Measurements from ENCODE around the gene PYCARD.
A peak's percentile ranks its signal among the peaks of the same experiment; 100 is the strongest.
"Not testable (repeated sequence)": the region's sequence is repeated elsewhere in the genome, so short reads cannot be mapped to it uniquely, and the experiment has no call there.

PYCARD gene

DNA sequence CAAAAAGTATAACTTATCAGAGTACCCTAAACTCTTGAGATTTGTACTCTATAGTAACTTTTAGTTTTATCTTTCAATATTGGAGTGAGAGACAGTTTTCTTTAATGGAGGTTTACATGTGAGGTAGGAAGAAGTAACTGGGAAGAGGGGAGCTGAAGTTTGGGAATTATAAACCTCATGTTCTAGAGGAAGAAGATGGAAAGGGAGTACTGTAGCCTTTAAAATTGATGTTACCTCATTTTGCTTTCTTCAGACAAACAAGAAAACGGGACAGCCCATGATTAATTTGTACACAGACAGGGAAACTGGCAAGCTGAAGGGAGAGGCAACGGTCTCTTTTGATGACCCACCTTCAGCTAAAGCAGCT, 13.2 kb downstream of the PYCARD start:
- DNase-seq = no peak

GRCh38 chr16:31188450-31189411, 13.8 kb downstream of the PYCARD start:
- DNase-seq = no peak

DNA sequence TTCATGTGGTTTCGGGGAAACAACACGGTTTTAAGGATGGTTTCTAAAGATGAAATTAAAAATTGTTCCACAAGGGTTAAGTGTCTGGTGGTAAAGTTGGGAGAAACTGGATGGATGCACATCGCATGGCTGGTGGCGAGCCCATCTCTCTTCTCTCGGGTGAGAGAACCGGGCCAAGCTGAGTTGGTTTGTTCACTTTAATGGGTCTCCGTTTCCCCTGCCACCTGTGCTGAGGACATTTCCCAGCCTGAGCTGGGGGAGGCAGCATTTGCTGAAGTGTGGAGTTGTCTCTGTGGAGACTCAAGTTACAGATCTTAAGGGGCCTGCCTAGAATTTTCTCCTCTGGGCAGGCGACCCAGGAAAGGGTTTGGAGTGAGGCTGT, 14.8 kb downstream of the PYCARD start:
- no peak for DNase-seq

GRCh38 chr16:31186930-31187807, 15.4 kb downstream of the PYCARD start:
- DNase-seq = no peak

DNA sequence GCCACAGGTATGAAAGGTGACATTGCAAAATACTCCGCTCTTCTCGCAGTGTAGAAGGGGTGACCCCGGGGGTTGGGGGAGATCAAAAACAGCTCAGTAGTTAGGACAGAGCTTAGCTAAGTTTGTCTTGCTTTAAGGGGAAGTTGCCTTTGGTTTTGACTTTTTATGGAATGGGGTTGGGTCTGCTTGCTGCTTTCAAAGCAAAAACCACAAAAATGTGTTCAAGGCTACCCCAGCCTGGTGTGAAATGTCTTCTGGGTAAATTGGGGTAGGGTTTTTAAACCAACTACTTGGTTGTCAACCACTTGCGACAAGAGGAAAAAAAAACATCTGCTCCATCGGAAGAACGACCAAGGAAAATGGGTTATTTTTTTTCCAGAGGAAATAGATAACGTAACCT, 16.4 kb downstream of the PYCARD start:
- DNase-seq = no peak

DNA sequence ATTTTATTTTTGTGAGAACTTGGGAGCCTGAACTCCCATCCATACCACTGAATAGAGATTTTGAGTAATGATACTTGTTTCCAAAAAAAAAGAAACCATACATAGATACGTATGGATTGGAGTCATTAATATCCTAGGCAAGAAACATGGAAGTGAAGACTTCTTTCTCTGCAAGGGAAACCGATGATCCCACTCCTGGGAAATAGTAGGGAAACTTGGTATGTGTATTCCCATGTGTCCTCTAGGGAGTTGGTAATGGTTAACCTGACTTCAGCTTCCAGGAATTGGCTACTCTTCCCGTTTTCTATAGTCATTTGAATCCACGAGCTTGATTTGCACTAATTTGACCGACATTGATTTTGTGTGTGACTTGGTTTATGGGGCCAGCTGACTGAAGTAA, 17.2 kb downstream of the PYCARD start:
- DNase-seq = no peak

DNA sequence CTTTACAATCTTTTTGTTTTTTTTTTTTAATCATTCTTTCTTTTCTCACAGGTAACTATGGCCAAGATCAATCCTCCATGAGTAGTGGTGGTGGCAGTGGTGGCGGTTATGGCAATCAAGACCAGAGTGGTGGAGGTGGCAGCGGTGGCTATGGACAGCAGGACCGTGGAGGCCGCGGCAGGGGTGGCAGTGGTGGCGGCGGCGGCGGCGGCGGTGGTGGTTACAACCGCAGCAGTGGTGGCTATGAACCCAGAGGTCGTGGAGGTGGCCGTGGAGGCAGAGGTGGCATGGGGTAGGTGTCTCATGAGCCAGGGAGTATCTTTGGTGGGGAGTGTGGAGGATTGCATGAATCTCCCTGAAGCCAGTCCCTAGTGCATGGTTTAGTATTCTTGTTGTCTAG, 17.7 kb downstream of the PYCARD start:
- DNase-seq = no peak

DNA sequence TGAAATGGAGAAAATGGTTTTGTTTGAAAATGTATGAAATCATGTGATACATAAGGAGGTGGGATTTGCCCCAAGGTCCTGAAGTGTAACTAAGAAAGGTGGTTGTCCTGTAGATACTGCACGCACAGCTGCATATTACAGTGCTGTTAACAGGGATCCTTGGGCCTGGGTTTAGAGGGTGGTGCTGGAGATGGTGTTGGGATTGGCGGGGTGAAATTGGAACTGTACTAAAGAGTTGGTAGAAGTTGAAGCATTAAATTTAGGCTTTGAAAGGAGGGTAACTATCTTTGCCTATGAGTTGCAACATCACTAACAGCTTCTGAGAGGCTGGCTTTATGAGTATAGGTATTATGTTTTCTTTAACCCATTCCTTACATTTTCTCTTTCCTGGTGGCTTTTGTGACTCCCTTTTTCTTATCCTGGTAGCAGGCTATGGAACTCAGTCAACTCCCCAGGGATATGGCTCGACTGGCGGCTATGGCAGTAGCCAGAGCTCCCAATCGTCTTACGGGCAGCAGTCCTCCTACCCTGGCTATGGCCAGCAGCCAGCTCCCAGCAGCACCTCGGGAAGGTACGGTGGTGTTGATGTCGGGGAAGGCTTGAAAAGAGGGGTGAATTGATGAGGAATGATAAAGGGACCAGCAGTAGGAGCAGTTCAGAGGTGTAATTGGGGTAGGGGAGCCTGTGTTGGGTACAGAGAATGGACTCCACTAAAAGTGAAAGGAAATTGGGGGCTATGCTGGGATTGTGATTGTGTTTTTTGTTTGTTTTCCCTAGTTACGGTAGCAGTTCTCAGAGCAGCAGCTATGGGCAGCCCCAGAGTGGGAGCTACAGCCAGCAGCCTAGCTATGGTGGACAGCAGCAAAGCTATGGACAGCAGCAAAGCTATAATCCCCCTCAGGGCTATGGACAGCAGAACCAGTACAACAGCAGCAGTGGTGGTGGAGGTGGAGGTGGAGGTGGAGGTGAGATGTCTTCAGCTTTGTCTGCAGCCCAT, 18.8 kb downstream of the PYCARD start:
- no peak for DNase-seq

DNA sequence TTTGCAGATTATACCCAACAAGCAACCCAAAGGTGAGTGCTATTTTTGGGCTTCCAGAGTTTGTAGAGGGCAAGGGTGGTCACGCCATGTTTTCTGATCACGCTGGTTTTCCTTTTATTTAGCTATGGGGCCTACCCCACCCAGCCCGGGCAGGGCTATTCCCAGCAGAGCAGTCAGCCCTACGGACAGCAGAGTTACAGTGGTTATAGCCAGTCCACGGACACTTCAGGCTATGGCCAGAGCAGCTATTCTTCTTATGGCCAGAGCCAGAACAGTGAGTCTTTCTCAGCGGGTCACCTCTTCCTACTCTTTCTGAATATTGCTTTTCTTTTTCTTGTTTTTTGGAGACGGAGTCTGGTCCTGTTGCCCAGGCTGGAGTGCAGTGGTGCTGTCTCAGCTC, 20.2 kb downstream of the PYCARD start:
- DNase-seq = no peak

DNA sequence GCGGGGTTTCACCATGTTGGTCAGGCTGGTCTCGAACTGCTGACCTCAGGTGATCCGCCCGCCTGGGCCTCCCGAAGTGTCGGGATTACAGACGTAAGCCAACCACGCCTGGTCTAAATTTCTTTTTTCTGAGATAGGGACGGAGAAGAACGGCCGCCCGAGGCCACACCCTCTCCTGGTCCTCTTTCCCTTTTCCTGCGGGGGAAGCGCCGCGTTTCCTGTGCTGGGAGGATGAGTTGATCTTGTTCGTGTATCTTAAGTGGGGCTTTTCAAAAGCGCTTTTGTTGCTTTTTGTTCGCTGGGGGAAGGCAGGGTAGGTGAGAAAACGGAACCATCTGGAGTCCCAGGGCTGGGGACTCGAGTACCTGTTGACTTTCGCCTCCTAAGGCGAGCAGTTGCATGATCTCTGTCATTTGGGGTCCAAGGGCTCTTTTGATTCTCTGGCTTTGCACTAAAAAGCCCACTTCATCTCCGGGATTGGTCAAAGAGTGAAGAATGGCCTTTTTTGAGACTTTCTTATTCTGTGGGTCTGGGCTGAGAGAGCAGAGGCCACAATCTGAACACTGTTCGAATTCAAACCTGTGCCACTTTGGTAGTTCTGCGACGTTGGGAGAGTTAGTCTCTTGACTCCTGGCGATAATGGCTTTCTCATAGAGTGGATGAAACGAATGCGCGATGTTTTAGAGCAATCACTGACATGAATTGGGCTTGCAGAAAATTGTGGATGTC, 21.3 kb downstream of the PYCARD start:
- peak; percentile 61 for DNase-seq

- peak; percentile 98 for DNase-seq
These were observed 22.7 kb downstream of the PYCARD start, which contains the start of gene FUS for GRCh38 chr16:31179747-31180459. FUS (plus strand) TSS chr16:31180139; CDS start chr16:31180215, 76 bp downstream.

- DNase-seq = no peak
These were observed 23.3 kb downstream of the PYCARD start for GRCh38 chr16:31179219-31179746.

GRCh38 chr16:31177136-31177535, 25.4 kb downstream of the PYCARD start:
- DNase-seq = peak; percentile 69

DNA sequence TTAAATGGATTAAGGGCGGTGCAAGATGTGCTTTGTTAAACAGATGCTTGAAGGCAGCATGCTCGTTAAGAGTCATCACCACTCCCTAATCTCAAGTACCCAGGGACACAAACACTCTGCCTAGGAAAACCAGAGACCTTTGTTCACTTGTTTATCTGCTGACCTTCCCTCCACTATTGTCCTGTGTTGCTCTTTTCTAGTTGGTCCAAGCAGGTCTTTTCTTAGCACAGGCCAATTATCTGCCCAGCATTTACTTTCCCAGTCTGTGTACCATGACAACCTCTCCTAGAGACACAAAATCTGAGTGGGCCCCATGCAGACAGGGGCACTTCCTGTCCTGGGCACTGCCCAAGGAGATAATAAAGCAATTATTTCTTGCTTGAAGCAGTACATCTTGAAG, 32.5 kb downstream of the PYCARD start:
- not testable (repeated sequence) for DNase-seq

DNA sequence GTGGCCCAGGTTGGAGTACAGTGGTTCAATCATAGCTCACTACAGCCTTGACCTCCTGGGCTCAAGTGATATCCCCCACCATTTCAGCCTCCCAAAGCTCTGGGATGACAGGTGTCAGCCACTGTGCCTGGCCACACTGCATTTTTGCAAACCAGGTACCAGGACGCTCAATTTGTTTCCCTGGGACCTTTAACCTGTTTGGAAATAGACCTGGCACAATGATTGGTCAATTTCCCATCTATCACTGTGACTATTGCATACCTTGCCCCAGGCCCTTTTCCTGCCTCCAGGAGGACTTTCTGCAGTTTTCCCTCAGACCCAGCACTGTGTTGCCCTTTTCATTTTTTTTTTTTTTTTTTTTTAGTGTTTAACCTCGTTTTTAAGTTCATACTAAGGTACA, 33.7 kb downstream of the PYCARD start:
- no peak for DNase-seq

DNA sequence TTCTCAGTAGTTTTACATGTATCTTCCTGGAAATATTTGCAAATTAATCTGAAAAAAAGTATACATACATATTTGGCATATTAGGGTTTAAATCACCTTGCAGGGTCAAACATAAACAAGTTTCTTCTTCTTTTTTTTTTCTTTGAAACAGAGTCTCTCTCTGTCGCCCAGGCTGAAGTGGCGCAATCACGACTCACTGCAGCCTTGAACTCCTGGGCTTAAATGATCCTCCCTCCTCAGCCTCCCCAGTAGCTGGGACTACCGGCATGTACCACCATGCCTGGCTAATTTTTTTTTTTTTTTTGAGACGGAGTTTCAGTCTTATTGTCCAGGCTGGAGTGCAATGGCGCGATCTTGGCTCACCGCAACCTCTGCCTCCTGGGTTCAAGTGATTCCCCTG, 35.2 kb downstream of the PYCARD start:
- DNase-seq = no peak

DNA sequence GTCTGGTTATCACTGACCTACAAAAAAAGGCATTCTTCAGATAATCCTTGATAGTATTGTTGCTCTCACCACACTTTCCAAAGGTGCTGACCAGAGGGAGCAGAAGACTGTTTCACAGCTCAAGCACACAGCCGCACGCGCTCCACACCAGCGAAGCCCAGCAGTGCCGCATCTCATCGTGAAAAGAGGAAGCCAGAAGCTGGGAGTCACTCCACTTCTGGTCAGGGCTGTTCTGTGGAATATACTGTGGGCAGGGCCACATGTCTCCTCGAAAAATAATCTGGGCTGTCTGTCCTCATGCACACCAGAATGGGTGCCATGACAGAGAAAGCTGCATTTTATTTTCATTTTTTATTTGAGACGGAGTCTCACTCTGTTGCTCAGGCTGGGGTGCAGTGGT, 45.4 kb downstream of the PYCARD start:
- peak; percentile 73 for DNase-seq

Data from RPMI8226 (cell line).